ENCODE measurements around the gene FAM83E. TPM values are rescaled to one million over a fixed set of nuclear protein-coding genes. Genes with fewer than 3 reads are reported as not detected.

Gene FAM83E
- total and polyA plus RNA-seq, 2 donors (not counting 1 experiment from before 2014, with no cell fraction given) = 0.15 to 4.1 TPM

DNA sequence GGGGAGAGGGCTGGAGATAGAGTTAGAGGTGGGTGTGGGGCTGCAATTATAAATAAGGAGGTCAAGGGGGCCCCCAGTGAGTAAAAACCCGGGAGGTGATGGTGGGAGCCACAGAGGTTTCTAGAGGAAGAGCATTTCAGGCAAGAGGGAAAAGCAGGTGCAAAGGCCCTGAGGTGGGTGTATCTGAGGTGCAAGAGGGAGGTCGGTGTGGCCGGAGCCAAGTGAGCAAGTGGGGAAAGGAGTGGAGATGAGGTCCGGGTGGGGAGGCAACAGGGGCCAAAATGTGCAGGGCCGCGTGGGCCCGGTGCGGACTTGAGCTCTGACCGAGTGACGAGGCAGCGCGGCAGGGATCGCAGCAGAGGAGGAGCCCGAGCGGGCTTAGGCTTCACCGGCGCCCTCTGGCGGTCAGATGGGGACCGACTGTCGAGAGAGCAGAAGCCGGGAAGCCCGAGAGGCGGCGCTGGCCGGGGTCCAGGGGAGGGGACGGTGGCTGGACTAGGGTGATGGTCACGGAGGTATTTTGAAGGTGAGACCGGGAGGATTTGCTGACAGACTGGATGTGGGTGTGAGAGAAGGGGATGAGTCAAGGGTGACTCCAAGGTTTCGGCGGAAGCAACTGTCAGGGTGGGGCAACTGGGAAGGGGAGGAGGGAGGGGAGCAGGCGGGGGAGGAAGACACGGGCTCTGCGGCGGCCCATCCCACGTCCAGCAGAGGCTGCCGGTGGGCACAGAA, 26.0 kb downstream of the FAM83E start:
- Mint-ChIP-seq H3K4me1 (peaks cover 12% of the 10 kb centered on the region), H3K27ac (no peak overlapping the region), H3K27me3 (peaks cover 14% of the 10 kb centered on the region), H3K9me3 (ENCODE audit: insufficient read depth) (no peaks in the 10 kb centered on the region), H3K4me3 (peak overlapping the region; percentile 82)
- H3K27me3 ChIP-seq (replicated peaks in 1 of 4; ENCODE audit: control extremely low read depth in 1 of 4, control insufficient read depth in 3 of 4, insufficient read depth in 4 of 4, low read length in 3 of 4) = peaks cover 0 to 7% (median 4%) of the 10 kb centered on the region in 4 experiments
- peak overlapping the region; percentile 67 for H3K4me2 ChIP-seq (replicated peaks; ENCODE audit: low read depth, low read length, poor library complexity, severe bottlenecking)
- intact Hi-C loops (cut with micrococcal nuclease) = loop anchor here (1.0 to 2.0 kb wide), 5 partner anchors 19 to 322 kb away; no protein-coding TSS in a partner anchor
- POLR2A ChIA-PET = interaction anchor here (0.6 to 0.7 kb wide), 2 partner anchors 75 to 185 kb away, joined by 3 to 4 read pairs; no protein-coding TSS in a partner anchor
- no peaks in the 10 kb centered on the region for H4K20me1 ChIP-seq (ENCODE audit: control insufficient read depth, insufficient read depth, low read length, poor library complexity, severe bottlenecking)
- CTCF ChIA-PET = interaction anchor here (0.7 to 5.0 kb wide), 24 partner anchors 9 to 626 kb away, joined by 3 to 40 read pairs (median 4); partner anchors contain the start of genes FAM83E and SPACA4
- H3K27ac ChIP-seq (ENCODE audit: low read length in 2 of 2) = no peak overlapping the region
- DNase-seq (peak; percentile 89), ATAC-seq (ENCODE audit: low read depth) (peak; percentile 91)
- H3K9ac ChIP-seq (ENCODE audit: low read length) = peak overlapping the region; percentile 46
- H2AFZ ChIP-seq (ENCODE audit: insufficient read depth, low read depth, low read length, poor library complexity, severe bottlenecking) = peak overlapping the region; percentile 67
- H3K36me3 ChIP-seq (replicated peaks in 1 of 2; ENCODE audit: control extremely low read depth in 1 of 2, control insufficient read depth in 1 of 2, extremely low read depth in 1 of 2, insufficient read depth in 2 of 2, low read length in 1 of 2) = no peaks in the 10 kb centered on the region
- no peaks in the 10 kb centered on the region for H3K79me2 ChIP-seq (ENCODE audit: control insufficient read depth, insufficient read depth, low read length)
- H3K9me3 ChIP-seq (ENCODE audit: control extremely low read depth in 1 of 3, control insufficient read depth in 2 of 3, insufficient read depth in 1 of 3, low read length in 2 of 3) = peaks cover 0 to 14% (median 0%) of the 10 kb centered on the region in 3 donors
- 5% methylated on average over 36 of the region's 36 CpGs for WGBS (ENCODE audit: insufficient coverage)
- peaks cover 4 to 15% of the 10 kb centered on the region in 2 donors for H3K4me1 ChIP-seq (ENCODE audit: control insufficient read depth in 2 of 2, insufficient read depth in 2 of 2, low read length in 2 of 2)
- TF ChIP-seq, protein P1, sequence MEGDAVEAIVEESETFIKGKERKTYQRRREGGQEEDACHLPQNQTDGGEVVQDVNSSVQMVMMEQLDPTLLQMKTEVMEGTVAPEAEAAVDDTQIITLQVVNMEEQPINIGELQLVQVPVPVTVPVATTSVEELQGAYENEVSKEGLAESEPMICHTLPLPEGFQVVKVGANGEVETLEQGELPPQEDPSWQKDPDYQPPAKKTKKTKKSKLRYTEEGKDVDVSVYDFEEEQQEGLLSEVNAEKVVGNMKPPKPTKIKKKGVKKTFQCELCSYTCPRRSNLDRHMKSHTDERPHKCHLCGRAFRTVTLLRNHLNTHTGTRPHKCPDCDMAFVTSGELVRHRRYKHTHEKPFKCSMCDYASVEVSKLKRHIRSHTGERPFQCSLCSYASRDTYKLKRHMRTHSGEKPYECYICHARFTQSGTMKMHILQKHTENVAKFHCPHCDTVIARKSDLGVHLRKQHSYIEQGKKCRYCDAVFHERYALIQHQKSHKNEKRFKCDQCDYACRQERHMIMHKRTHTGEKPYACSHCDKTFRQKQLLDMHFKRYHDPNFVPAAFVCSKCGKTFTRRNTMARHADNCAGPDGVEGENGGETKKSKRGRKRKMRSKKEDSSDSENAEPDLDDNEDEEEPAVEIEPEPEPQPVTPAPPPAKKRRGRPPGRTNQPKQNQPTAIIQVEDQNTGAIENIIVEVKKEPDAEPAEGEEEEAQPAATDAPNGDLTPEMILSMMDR (IDR thresholded peaks at IDR 0.05) = peak; percentile 94
- TF ChIP-seq EZH2 (IDR thresholded peaks at IDR 0.05; ENCODE audit: borderline replicate concordance, insufficient read depth, low read depth, low read length, poor library complexity, severe bottlenecking) = no peak
- H3K4me3 ChIP-seq (ENCODE audit: control extremely low read depth in 1 of 5, extremely low read depth in 1 of 5, insufficient read depth in 1 of 5, low read depth in 2 of 5, low read length in 4 of 5) = peak overlapping the region in 4 of 5 experiments; percentile 14 to 56 (median 48)

- Histone ChIP-seq H3K9me3 (ENCODE audit: control extremely low read depth in 1 of 3, control insufficient read depth in 2 of 3, insufficient read depth in 1 of 3, low read length in 2 of 3) (peaks cover 0 to 14% (median 0%) of the 10 kb centered on the region in 3 donors), H3K79me2 (ENCODE audit: control insufficient read depth, insufficient read depth, low read length) (no peaks in the 10 kb centered on the region), H3K27me3 (replicated peaks in 1 of 4; ENCODE audit: control extremely low read depth in 1 of 4, control insufficient read depth in 3 of 4, insufficient read depth in 4 of 4, low read length in 3 of 4) (peaks cover 0 to 7% (median 4%) of the 10 kb centered on the region in 4 experiments), H2AFZ (ENCODE audit: insufficient read depth, low read depth, low read length, poor library complexity, severe bottlenecking) (no peak overlapping the region), H3K4me1 (ENCODE audit: control insufficient read depth in 2 of 2, insufficient read depth in 2 of 2, low read length in 2 of 2) (peaks cover 4 to 15% of the 10 kb centered on the region in 2 donors), H3K36me3 (replicated peaks in 1 of 2; ENCODE audit: control extremely low read depth in 1 of 2, control insufficient read depth in 1 of 2, extremely low read depth in 1 of 2, insufficient read depth in 2 of 2, low read length in 1 of 2) (no peaks in the 10 kb centered on the region), H3K9ac (ENCODE audit: low read length) (no peak overlapping the region), H4K20me1 (ENCODE audit: control insufficient read depth, insufficient read depth, low read length, poor library complexity, severe bottlenecking) (no peaks in the 10 kb centered on the region), H3K4me2 (replicated peaks; ENCODE audit: low read depth, low read length, poor library complexity, severe bottlenecking) (no peak overlapping the region), H3K4me3 (ENCODE audit: control extremely low read depth in 1 of 5, extremely low read depth in 1 of 5, insufficient read depth in 1 of 5, low read depth in 2 of 5, low read length in 4 of 5) (no peak overlapping the region), H3K27ac (ENCODE audit: low read length in 2 of 2) (no peak overlapping the region)
- Mint-ChIP-seq H3K4me3 (no peak overlapping the region), H3K9me3 (ENCODE audit: insufficient read depth) (no peaks in the 10 kb centered on the region), H3K27me3 (peaks cover 14% of the 10 kb centered on the region), H3K4me1 (peaks cover 12% of the 10 kb centered on the region), H3K27ac (peak overlapping the region; percentile 3)
- POLR2A ChIA-PET = interaction anchor here (0.6 kb wide), 1 partner anchor 253 kb away, joined by 3 read pairs; no protein-coding TSS in a partner anchor
- CTCF ChIA-PET = interaction anchor here (0.5 to 5.0 kb wide), 13 partner anchors 20 to 320 kb away, joined by 3 to 40 read pairs (median 4); partner anchors contain the start of genes FAM83E and SPACA4
- intact Hi-C loops (cut with micrococcal nuclease) = no loop called here
- no peak for ATAC-seq (ENCODE audit: low read depth)
- 100% methylated on average over 1 of the region's 3 CpGs for WGBS (ENCODE audit: insufficient coverage)
- no peak for TF ChIP-seq EZH2 (IDR thresholded peaks at IDR 0.05; ENCODE audit: borderline replicate concordance, insufficient read depth, low read depth, low read length, poor library complexity, severe bottlenecking)
- TF ChIP-seq, protein P1 (IDR thresholded peaks at IDR 0.05) = no peak
- DNase-seq = no peak
These were observed 27.5 kb downstream of the FAM83E start for GRCh38 chr19:48587387-48587786.

Measured in B cell (primary cell).